Esophagus muscularis mucosa (tissue), 4 donors: Measurements from ENCODE around the gene ROBO4. TPM values are rescaled to one million over a fixed set of nuclear protein-coding genes. Genes with fewer than 3 reads are reported as not detected.

Source experiments
- DNase-seq: peaks from one replicate; pipeline ENCODE4 v3.0.0-alpha.2; 2017; ENCODE audit errors: extremely low spot score
- H3K27ac ChIP-seq, 4 donors: fragments of 200-600 bp; sonication (generic); replicated peaks in 1 of 4; 1 replicate in 3 of 4; 2 replicates in 1 of 4; pipeline ENCODE4 v1.5.1; 2016 to 2019; ENCODE audit warnings: mild to moderate bottlenecking in 1 of 4
- H3K27me3 ChIP-seq, 4 donors: fragments of 200-600 bp; sonication (generic); one replicate each; pipeline versions ENCODE4 v1.5.1 to v1.6.0; 2016 to 2019
- H3K36me3 ChIP-seq, 4 donors: fragments of 200-600 bp; sonication (generic); one replicate each; pipeline ENCODE4 v1.5.1; 2016 to 2019
- H3K4me1 ChIP-seq, 4 donors: fragments of 200-600 bp; sonication (generic); one replicate each; pipeline ENCODE4 v1.5.1; 2016 to 2019
- H3K4me3 ChIP-seq, 4 donors: fragments of 200-600 bp; sonication (generic); 1 replicate in 2 of 4; 2 replicates in 2 of 4; pipeline ENCODE4 v1.5.1; 2016 to 2019; ENCODE audit warnings: mild to moderate bottlenecking in 4 of 4, moderate library complexity in 1 of 4
- H3K9me3 ChIP-seq, 4 donors: fragments of 200-600 bp; sonication (generic); 1 replicate in 3 of 4; 2 replicates in 1 of 4; pipeline ENCODE4 v1.5.1; 2016 to 2019
- EP300 ChIP-seq: sonication (generic); formaldehyde crosslinking; IDR thresholded peaks from one replicate; pipeline ENCODE4 v1.6.1; 2017; ENCODE audit warnings: antibody characterized with exemption
- POLR2A ChIP-seq: fragments of 450-650 bp; IDR thresholded peaks from one replicate; pipeline ENCODE4 v1.6.1; 2017; ENCODE audit warnings: antibody characterized with exemption, moderate library complexity, mild to moderate bottlenecking, low read depth
- POLR2AphosphoS5 ChIP-seq, 2 donors: sonication (generic); formaldehyde crosslinking; IDR thresholded peaks; one replicate each; pipeline ENCODE4 v1.6.1; 2017; ENCODE audit warnings: antibody characterized with exemption in 2 of 2
- WGBS: methylation state at CpG from one replicate; pipeline ENCODE4 v1.1.5; 2018; 5-methylcytosine and 5-hydroxymethylcytosine counted together
- intact Hi-C: fragments of 100-400 bp; cut with DNase I; formaldehyde crosslinking; loops from one replicate; pipeline ENCODE4 v1.15.1; 2023
- total RNA-seq, 4 donors: library from RNA; depleted of rRNA; stranded (reverse); fragments of >200 nt; gene quantifications; one replicate each; pipeline versions ENCODE4 v1.1.0 to v1.2.1, GENCODE V29; 2016
- TF ChIP-seq, protein P1 (sequence below), 3 experiments: fragments of 200-600 bp in 2 of 3; fragments of 450-650 bp in 1 of 3; sonication (generic) in 2 of 3; IDR thresholded peaks; one replicate each; pipeline ENCODE4 v1.5.1; 2017 to 2019; ENCODE audit warnings: antibody characterized with exemption in 3 of 3, mild to moderate bottlenecking in 2 of 3, moderate library complexity in 1 of 3

The ROBO4 gene
- total RNA-seq, 4 donors from 2014 or later: 16.2 to 49.8 (median 36.7) TPM

GRCh38 chr11:124898263-124898680 is 607 bp upstream of the ROBO4 start:
- no peak for TF ChIP-seq EP300
- no peak for TF ChIP-seq POLR2A
- TF ChIP-seq POLR2AphosphoS5 (IDR thresholded peaks at IDR 0.05): no peak
- TF ChIP-seq, protein P1, sequence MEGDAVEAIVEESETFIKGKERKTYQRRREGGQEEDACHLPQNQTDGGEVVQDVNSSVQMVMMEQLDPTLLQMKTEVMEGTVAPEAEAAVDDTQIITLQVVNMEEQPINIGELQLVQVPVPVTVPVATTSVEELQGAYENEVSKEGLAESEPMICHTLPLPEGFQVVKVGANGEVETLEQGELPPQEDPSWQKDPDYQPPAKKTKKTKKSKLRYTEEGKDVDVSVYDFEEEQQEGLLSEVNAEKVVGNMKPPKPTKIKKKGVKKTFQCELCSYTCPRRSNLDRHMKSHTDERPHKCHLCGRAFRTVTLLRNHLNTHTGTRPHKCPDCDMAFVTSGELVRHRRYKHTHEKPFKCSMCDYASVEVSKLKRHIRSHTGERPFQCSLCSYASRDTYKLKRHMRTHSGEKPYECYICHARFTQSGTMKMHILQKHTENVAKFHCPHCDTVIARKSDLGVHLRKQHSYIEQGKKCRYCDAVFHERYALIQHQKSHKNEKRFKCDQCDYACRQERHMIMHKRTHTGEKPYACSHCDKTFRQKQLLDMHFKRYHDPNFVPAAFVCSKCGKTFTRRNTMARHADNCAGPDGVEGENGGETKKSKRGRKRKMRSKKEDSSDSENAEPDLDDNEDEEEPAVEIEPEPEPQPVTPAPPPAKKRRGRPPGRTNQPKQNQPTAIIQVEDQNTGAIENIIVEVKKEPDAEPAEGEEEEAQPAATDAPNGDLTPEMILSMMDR (IDR thresholded peaks at IDR 0.05): no peak
- intact Hi-C loops: no loop called here
- H3K27ac ChIP-seq: peak overlapping the region; percentile 66 to 76 (median 68)
- H3K36me3 ChIP-seq: peaks cover 0 to 21% (median 0%) of the 10 kb centered on the region in 4 donors
- H3K4me3 ChIP-seq: peak overlapping the region in 1 of 4 donors; percentile 42
- 48% methylated on average over 3 of the region's 3 CpGs for WGBS
- H3K9me3 ChIP-seq: no peaks in the 10 kb centered on the region
- peaks cover 0 to 21% (median 0%) of the 10 kb centered on the region in 4 donors for H3K27me3 ChIP-seq
- H3K4me1 ChIP-seq: peaks cover 36 to 61% (median 44%) of the 10 kb centered on the region in 4 donors
- no peak for DNase-seq

- 69% methylated on average over 3 of the region's 9 CpGs for WGBS
Measured at GRCh38 chr11:124896821-124897391, 759 bp downstream of the ROBO4 start.

GRCh38 chr11:124896071-124896750 is 1.5 kb downstream of the ROBO4 start:
- peaks cover 0 to 21% (median 0%) of the 10 kb centered on the region in 4 donors for H3K27me3 ChIP-seq
- no peaks in the 10 kb centered on the region for H3K9me3 ChIP-seq
- H3K27ac ChIP-seq: peak overlapping the region; percentile 58 to 76 (median 68)
- intact Hi-C loops: no loop called here
- H3K4me3 ChIP-seq: peak overlapping the region; percentile 40 to 50 (median 42)
- H3K36me3 ChIP-seq: peaks cover 0 to 35% (median 0%) of the 10 kb centered on the region in 4 donors
- H3K4me1 ChIP-seq: peaks cover 45 to 74% (median 60%) of the 10 kb centered on the region in 4 donors
- TF ChIP-seq EP300: no peak
- TF ChIP-seq POLR2A: no peak
- no peak for TF ChIP-seq POLR2AphosphoS5 (IDR thresholded peaks at IDR 0.05)
- TF ChIP-seq, protein P1 (IDR thresholded peaks at IDR 0.05): no peak
- WGBS: 95% methylated on average over 10 of the region's 16 CpGs
- no peak for DNase-seq

More at GRCh38 chr11:124896821-124897391, 759 bp downstream of the ROBO4 start:
- H3K4me1 ChIP-seq: peaks cover 49 to 71% (median 54%) of the 10 kb centered on the region in 4 donors
- no peaks in the 10 kb centered on the region for H3K9me3 ChIP-seq
- intact Hi-C loops: no loop called here
- peak overlapping the region; percentile 58 to 76 (median 68) for H3K27ac ChIP-seq
- no peak for DNase-seq
- peaks cover 0 to 32% (median 0%) of the 10 kb centered on the region in 4 donors for H3K36me3 ChIP-seq
- peaks cover 0 to 18% (median 0%) of the 10 kb centered on the region in 4 donors for H3K27me3 ChIP-seq
- peak overlapping the region; percentile 40 to 50 (median 42) for H3K4me3 ChIP-seq
- TF ChIP-seq POLR2AphosphoS5 (IDR thresholded peaks at IDR 0.05) (no peak), POLR2A (no peak), EP300 (no peak)
- TF ChIP-seq, protein P1 (IDR thresholded peaks at IDR 0.05): no peak

GRCh38 chr11:124895471-124895971 is 2.1 kb downstream of the ROBO4 start:
- Histone ChIP-seq H3K36me3 (peaks cover 0 to 42% (median 0%) of the 10 kb centered on the region in 4 donors), H3K27me3 (peaks cover 0 to 16% (median 0%) of the 10 kb centered on the region in 4 donors), H3K27ac (peak overlapping the region; percentile 58 to 76 (median 68)), H3K4me3 (peak overlapping the region; percentile 40 to 50 (median 42)), H3K9me3 (no peaks in the 10 kb centered on the region), H3K4me1 (peaks cover 51 to 81% (median 62%) of the 10 kb centered on the region in 4 donors)
- no peak for DNase-seq
- 68% methylated on average over 18 of the region's 20 CpGs for WGBS
- intact Hi-C loops: no loop called here
- TF ChIP-seq POLR2A: no peak
- TF ChIP-seq, protein P1 (IDR thresholded peaks at IDR 0.05): no peak
- no peak for TF ChIP-seq EP300
- TF ChIP-seq POLR2AphosphoS5 (IDR thresholded peaks at IDR 0.05): no peak
